ENCODE measurements around the gene ANGEL2. TPM values are rescaled to one million over a fixed set of nuclear protein-coding genes. Genes with fewer than 3 reads are reported as not detected.

ANGEL2 gene
- total RNA-seq, 1 experiment from 2014 or later = 25.5 TPM

GRCh38 chr1:212960932-212961331 is 54.7 kb downstream of the ANGEL2 start (continued):
- TF ChIP-seq REST (IDR thresholded peaks at IDR 0.05; ENCODE audit: low read depth) (no peak), TCF7L2 (IDR thresholded peaks at IDR 0.05; ENCODE audit: borderline replicate concordance, extremely low read depth, insufficient read depth, insufficient read length) (no peak), EGR1 (IDR thresholded peaks at IDR 0.05; ENCODE audit: low read depth) (no peak)

- Histone ChIP-seq H3K79me2 (ENCODE audit: insufficient read depth, low read length) (no peaks in the 10 kb centered on the region), H3K4me1 (ENCODE audit: control insufficient read depth in 1 of 2, insufficient read depth in 2 of 2, low read length in 2 of 2) (no peaks in the 10 kb centered on the region), H3K4me2 (ENCODE audit: low read length) (no peak overlapping the region), H3K9me2 (ENCODE audit: insufficient read depth) (no peaks in the 10 kb centered on the region), H2AFZ (ENCODE audit: low read depth, low read length, poor library complexity, severe bottlenecking) (no peak overlapping the region), H3K27me3 (ENCODE audit: insufficient read depth, low read length) (no peaks in the 10 kb centered on the region), H3K9me3 (ENCODE audit: control insufficient read depth in 1 of 2, insufficient read depth in 1 of 2, low read depth in 1 of 2, low read length in 2 of 2) (no peaks in the 10 kb centered on the region), H3K36me3 (ENCODE audit: control insufficient read depth in 1 of 2, insufficient read depth in 2 of 2, low read length in 2 of 2) (no peaks in the 10 kb centered on the region), H3K4me3 (replicated peaks in 1 of 2; ENCODE audit: low read depth in 1 of 2, low read length in 2 of 2) (no peak overlapping the region), H3K27ac (ENCODE audit: low read depth, low read length) (no peak overlapping the region), H3K9ac (ENCODE audit: low read length) (no peak overlapping the region), H4K20me1 (ENCODE audit: insufficient read depth) (no peaks in the 10 kb centered on the region)
- ChIA-PET RAD21 (ENCODE audit: low non-redundant PET in 1 of 2, low total read pairs in 2 of 2, uncharacterized antibody in 2 of 2, unreplicated experiment in 2 of 2) (no interaction called here), POLR2A (no interaction called here), CTCF (no interaction called here)
- intact Hi-C loops (cut with micrococcal nuclease) = no loop called here
- TF ChIP-seq CEBPB (IDR thresholded peaks at IDR 0.05; ENCODE audit: low read depth) (no peak), ZBTB33 (IDR thresholded peaks at IDR 0.05; ENCODE audit: extremely low read depth, insufficient replicate concordance, low read length) (no peak), FOSL1 (IDR thresholded peaks at IDR 0.05; ENCODE audit: low read depth) (no peak), CBX3 (IDR thresholded peaks at IDR 0.05; ENCODE audit: low read depth) (no peak), CTCF (IDR thresholded peaks at IDR 0.05 in 2 of 3, conservative IDR thresholded peaks at IDR 0.05 in 1 of 3; ENCODE audit: borderline replicate concordance in 1 of 3, insufficient read depth in 1 of 3, low read depth in 2 of 3, low read length in 2 of 3) (no peak), ELF1 (IDR thresholded peaks at IDR 0.05; ENCODE audit: borderline replicate concordance, low read depth) (no peak), MAX (IDR thresholded peaks at IDR 0.05) (no peak), TCF7L2 (IDR thresholded peaks at IDR 0.05; ENCODE audit: borderline replicate concordance, extremely low read depth, insufficient read depth, insufficient read length) (no peak)
- ATAC-seq = no peak
- DNase-seq (ENCODE audit: low read depth, low spot score) = no peak
- BruUV-seq (replicated peaks) = no TSS peak
Observed at GRCh38 chr1:212959266-212960220, 56.1 kb downstream of the ANGEL2 start.

All from HCT116 (cell line).